Neural progenitor cell (in vitro differentiated cells): Measurements from ENCODE around the gene MED26. TPM values are rescaled to one million over a fixed set of nuclear protein-coding genes. Genes with fewer than 3 reads are reported as not detected.

Source experiments
- DNase-seq: peaks from one replicate; pipeline ENCODE4 v3.0.0-alpha.2; 2016; ENCODE audit warnings: low spot score
- H2AFZ ChIP-seq: fragments of 200-600 bp; sonication (generic); replicated peaks from 2 replicates; pipeline ENCODE4 v1.6.1; 2016; ENCODE audit warnings: antibody characterized with exemption
- H3F3A ChIP-seq: fragments of 200-600 bp; sonication (generic); 2 replicates; pipeline ENCODE4 v1.6.1; 2016; ENCODE audit warnings: antibody characterized with exemption, low read depth
- H3K27ac ChIP-seq: fragments of 200-600 bp; sonication (generic); 2 replicates; pipeline ENCODE4 v1.5.1; 2016; ENCODE audit warnings: mild to moderate bottlenecking
- H3K27me3 ChIP-seq: fragments of 200-600 bp; sonication (generic); 2 replicates; pipeline ENCODE4 v1.6.1; 2016; ENCODE audit warnings: mild to moderate bottlenecking, moderate library complexity
- H3K36me3 ChIP-seq: fragments of 200-600 bp; sonication (generic); 2 replicates; pipeline ENCODE4 v1.5.1; 2016
- H3K4me1 ChIP-seq: fragments of 200-600 bp; sonication (generic); 2 replicates; pipeline ENCODE4 v1.6.1; 2016; ENCODE audit warnings: mixed run types
- H3K4me2 ChIP-seq: fragments of 200-600 bp; sonication (generic); 2 replicates; pipeline ENCODE4 v1.6.1; 2016
- H3K4me3 ChIP-seq: fragments of 200-600 bp; sonication (generic); 2 replicates; pipeline ENCODE4 v1.5.1; 2016
- H3K79me2 ChIP-seq: fragments of 200-600 bp; sonication (generic); 2 replicates; pipeline ENCODE4 v1.6.1; 2016; ENCODE audit warnings: low read depth
- H3K9ac ChIP-seq: fragments of 200-600 bp; sonication (generic); 2 replicates; pipeline ENCODE4 v1.6.1; 2016
- H3K9me3 ChIP-seq: fragments of 200-600 bp; sonication (generic); 2 replicates; pipeline ENCODE4 v1.5.1; 2016; ENCODE audit warnings: low read depth
- H4K20me1 ChIP-seq: fragments of 200-600 bp; sonication (generic); 2 replicates; pipeline ENCODE4 v1.6.1; 2016; ENCODE audit warnings: low read depth
- H3K27ac Mint-ChIP-seq: 3 replicates; pipeline ENCODE4 v1.8.0; 2021; ENCODE audit warnings: mixed read lengths
- H3K27me3 Mint-ChIP-seq: 2 replicates; pipeline ENCODE4 v1.8.0; 2022; ENCODE audit warnings: low read depth, mild to moderate bottlenecking, inconsistent platforms, moderate library complexity, mixed read lengths; ENCODE audit not compliant: insufficient read depth
- H3K36me3 Mint-ChIP-seq: 3 replicates; pipeline ENCODE4 v1.8.0; 2021; ENCODE audit warnings: mixed read lengths
- H3K4me1 Mint-ChIP-seq: 3 replicates; pipeline ENCODE4 v1.8.0; 2021; ENCODE audit warnings: mixed read lengths
- H3K4me3 Mint-ChIP-seq: 3 replicates; pipeline ENCODE4 v1.8.0; 2021; ENCODE audit warnings: mild to moderate bottlenecking, moderate library complexity, mixed read lengths
- H3K9me3 Mint-ChIP-seq: 3 replicates; pipeline ENCODE4 v1.8.0; 2020; ENCODE audit warnings: mixed read lengths
- EZH2 ChIP-seq: fragments of 200-600 bp; sonication (generic); IDR thresholded peaks from 2 replicates; pipeline ENCODE4 v1.6.1; 2017; ENCODE audit warnings: antibody characterized with exemption, mild to moderate bottlenecking, moderate library complexity
- EZH2phosphoT487 ChIP-seq: fragments of 200-600 bp; sonication (generic); IDR thresholded peaks from 2 replicates; pipeline ENCODE4 v1.6.1; 2017; ENCODE audit warnings: antibody characterized with exemption
- total RNA-seq: library from RNA; depleted of rRNA; stranded (reverse); fragments of >200 nt; gene quantifications from 2 replicates; pipeline ENCODE4 v1.2.3, GENCODE V29; 2015; ENCODE audit warnings: low replicate concordance
- TF ChIP-seq, protein P1 (sequence below): fragments of 200-600 bp; sonication (generic); IDR thresholded peaks from 2 replicates; pipeline ENCODE4 v1.5.1; 2017; ENCODE audit warnings: antibody characterized with exemption, mild to moderate bottlenecking

Gene MED26
- total RNA-seq, 1 donor from 2014 or later: 7.4 TPM

DNA sequence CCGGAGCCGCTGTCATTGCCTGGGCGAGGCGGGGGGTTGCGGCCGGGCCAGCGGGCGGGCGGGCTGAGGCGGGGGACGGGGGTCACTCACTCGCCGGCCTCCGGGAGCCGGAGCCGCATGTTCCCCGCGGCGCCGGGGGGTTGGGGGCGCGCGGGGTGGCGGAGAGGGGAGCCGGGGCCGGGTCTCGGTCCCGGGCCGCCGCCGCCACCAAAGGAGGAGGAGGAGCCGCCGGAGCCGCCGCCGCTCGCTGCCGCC lies 149 bp downstream of the MED26 start:
- H3K79me2 ChIP-seq: peaks cover 50% of the 10 kb centered on the region
- peak overlapping the region; percentile 96 for H3K4me2 ChIP-seq
- H3K4me1 Mint-ChIP-seq: peaks cover 23% of the 10 kb centered on the region
- no peak overlapping the region for H3K27ac ChIP-seq
- no peaks in the 10 kb centered on the region for H3K9me3 ChIP-seq
- peak overlapping the region; percentile 95 for H3K4me3 Mint-ChIP-seq
- H3K9me3 Mint-ChIP-seq: no peaks in the 10 kb centered on the region
- peaks cover 8% of the 10 kb centered on the region for H3K27me3 Mint-ChIP-seq
- no peak overlapping the region for H2AFZ ChIP-seq
- peaks cover 62% of the 10 kb centered on the region for H4K20me1 ChIP-seq
- no peak for DNase-seq
- H3K36me3 ChIP-seq: no peaks in the 10 kb centered on the region
- H3K27ac Mint-ChIP-seq: no peak overlapping the region
- peaks cover 11% of the 10 kb centered on the region for H3K4me1 ChIP-seq
- peaks cover 26% of the 10 kb centered on the region for H3F3A ChIP-seq
- peak overlapping the region; percentile 91 for H3K9ac ChIP-seq
- TF ChIP-seq EZH2phosphoT487: no peak
- no peak for TF ChIP-seq EZH2
- TF ChIP-seq, protein P1, sequence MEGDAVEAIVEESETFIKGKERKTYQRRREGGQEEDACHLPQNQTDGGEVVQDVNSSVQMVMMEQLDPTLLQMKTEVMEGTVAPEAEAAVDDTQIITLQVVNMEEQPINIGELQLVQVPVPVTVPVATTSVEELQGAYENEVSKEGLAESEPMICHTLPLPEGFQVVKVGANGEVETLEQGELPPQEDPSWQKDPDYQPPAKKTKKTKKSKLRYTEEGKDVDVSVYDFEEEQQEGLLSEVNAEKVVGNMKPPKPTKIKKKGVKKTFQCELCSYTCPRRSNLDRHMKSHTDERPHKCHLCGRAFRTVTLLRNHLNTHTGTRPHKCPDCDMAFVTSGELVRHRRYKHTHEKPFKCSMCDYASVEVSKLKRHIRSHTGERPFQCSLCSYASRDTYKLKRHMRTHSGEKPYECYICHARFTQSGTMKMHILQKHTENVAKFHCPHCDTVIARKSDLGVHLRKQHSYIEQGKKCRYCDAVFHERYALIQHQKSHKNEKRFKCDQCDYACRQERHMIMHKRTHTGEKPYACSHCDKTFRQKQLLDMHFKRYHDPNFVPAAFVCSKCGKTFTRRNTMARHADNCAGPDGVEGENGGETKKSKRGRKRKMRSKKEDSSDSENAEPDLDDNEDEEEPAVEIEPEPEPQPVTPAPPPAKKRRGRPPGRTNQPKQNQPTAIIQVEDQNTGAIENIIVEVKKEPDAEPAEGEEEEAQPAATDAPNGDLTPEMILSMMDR: no peak
- peaks cover 7% of the 10 kb centered on the region for H3K36me3 Mint-ChIP-seq
- H3K27me3 ChIP-seq: no peaks in the 10 kb centered on the region
- H3K4me3 ChIP-seq: peak overlapping the region; percentile 80

DNA sequence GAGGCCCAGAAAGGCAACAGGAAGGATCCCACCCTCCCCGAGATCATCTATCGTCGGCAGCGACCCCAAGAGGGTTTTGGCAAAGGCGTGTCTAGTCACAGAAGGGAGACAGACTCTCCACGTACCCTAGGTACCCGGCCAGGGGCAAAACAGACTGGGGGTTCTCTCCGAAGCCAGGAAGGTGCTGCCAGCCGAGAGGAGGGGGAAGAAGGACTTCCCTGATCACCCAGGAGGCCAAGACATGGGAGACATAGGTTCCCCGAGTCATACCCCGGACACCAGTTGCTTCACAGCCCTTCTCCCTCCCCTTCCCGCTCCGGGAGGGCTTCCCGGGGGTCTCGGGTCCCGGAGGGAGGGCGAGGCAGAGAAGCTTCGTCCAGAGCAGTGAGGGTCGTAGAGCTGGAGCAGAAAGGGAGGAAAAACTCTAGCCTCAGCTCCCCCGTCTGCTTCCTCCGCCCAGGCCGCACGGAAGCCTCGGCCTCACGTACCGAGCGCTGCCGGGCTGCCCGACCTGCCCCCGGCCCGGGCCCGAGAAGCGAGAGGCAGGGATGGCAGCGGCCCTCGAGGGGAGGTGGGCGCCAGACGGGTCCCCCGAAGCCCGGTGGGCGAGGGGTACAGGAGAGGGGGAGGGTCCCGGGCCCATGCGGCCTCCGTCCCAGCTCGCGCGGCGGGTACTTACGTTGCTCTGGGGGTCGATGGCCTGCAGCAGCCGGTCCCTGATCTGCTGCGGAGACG lies 644 bp downstream of the MED26 start:
- TF ChIP-seq EZH2 (no peak), EZH2phosphoT487 (no peak)
- TF ChIP-seq, protein P1: no peak
- H2AFZ ChIP-seq: no peak overlapping the region
- peak overlapping the region; percentile 81 for H3K27ac Mint-ChIP-seq

DNA sequence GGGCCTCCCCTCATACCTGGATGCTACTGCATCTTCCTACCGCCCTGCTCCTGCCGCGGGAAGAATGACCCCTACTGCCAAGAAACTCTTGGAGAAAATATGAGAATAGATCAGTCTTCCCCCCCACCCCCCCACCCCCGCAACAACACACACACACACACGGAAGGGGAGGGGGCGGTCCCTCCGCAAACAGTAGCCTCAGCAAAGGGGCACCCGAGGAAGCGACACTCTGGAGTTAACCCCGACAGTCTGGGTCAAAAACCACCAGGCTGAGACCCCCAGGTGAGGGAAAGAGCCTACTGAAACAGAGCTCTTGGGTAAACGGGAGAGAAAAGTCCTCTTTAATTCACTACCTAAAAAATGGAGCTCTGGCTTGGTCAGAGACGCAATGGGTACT lies 1.2 kb downstream of the MED26 start:
- Mint-ChIP-seq H3K27ac (peak overlapping the region; percentile 81), H3K4me3 (peak overlapping the region; percentile 95), H3K36me3 (peaks cover 3% of the 10 kb centered on the region), H3K27me3 (peaks cover 8% of the 10 kb centered on the region), H3K4me1 (peaks cover 23% of the 10 kb centered on the region), H3K9me3 (no peaks in the 10 kb centered on the region)
- H4K20me1 ChIP-seq: peaks cover 68% of the 10 kb centered on the region
- no peak overlapping the region for H2AFZ ChIP-seq
- H3K4me2 ChIP-seq: peak overlapping the region; percentile 96
- H3K9me3 ChIP-seq: no peaks in the 10 kb centered on the region
- H3K9ac ChIP-seq: peak overlapping the region; percentile 91
- H3K36me3 ChIP-seq: no peaks in the 10 kb centered on the region
- H3K4me3 ChIP-seq: peak overlapping the region; percentile 80
- TF ChIP-seq EZH2phosphoT487 (no peak), EZH2 (no peak)
- TF ChIP-seq, protein P1: no peak
- H3K27ac ChIP-seq: no peak overlapping the region
- H3K79me2 ChIP-seq: peaks cover 60% of the 10 kb centered on the region
- no peaks in the 10 kb centered on the region for H3K27me3 ChIP-seq
- peaks cover 26% of the 10 kb centered on the region for H3F3A ChIP-seq
- H3K4me1 ChIP-seq: peaks cover 11% of the 10 kb centered on the region
- DNase-seq: peak; percentile 21

More for the DNA sequence above, 644 bp downstream of the MED26 start:
- Mint-ChIP-seq H3K36me3 (peaks cover 7% of the 10 kb centered on the region), H3K9me3 (no peaks in the 10 kb centered on the region), H3K4me3 (peak overlapping the region; percentile 95), H3K4me1 (peaks cover 23% of the 10 kb centered on the region), H3K27me3 (peaks cover 8% of the 10 kb centered on the region)
- no peaks in the 10 kb centered on the region for H3K27me3 ChIP-seq
- DNase-seq: peak; percentile 52
- peaks cover 54% of the 10 kb centered on the region for H3K79me2 ChIP-seq
- no peaks in the 10 kb centered on the region for H3K36me3 ChIP-seq
- no peaks in the 10 kb centered on the region for H3K9me3 ChIP-seq
- H3K9ac ChIP-seq: peak overlapping the region; percentile 91
- peak overlapping the region; percentile 96 for H3K4me2 ChIP-seq
- peaks cover 63% of the 10 kb centered on the region for H4K20me1 ChIP-seq
- H3K27ac ChIP-seq: no peak overlapping the region
- peaks cover 11% of the 10 kb centered on the region for H3K4me1 ChIP-seq
- peaks cover 26% of the 10 kb centered on the region for H3F3A ChIP-seq
- H3K4me3 ChIP-seq: peak overlapping the region; percentile 80
